ENCODE measurements around the gene DLEC1. TPM values are rescaled to one million over a fixed set of nuclear protein-coding genes. Genes with fewer than 3 reads are reported as not detected.

DLEC1 gene
- total RNA-seq, 4 donors from 2014 or later = 0.07 to 0.78 (median 0.16) TPM

DNA sequence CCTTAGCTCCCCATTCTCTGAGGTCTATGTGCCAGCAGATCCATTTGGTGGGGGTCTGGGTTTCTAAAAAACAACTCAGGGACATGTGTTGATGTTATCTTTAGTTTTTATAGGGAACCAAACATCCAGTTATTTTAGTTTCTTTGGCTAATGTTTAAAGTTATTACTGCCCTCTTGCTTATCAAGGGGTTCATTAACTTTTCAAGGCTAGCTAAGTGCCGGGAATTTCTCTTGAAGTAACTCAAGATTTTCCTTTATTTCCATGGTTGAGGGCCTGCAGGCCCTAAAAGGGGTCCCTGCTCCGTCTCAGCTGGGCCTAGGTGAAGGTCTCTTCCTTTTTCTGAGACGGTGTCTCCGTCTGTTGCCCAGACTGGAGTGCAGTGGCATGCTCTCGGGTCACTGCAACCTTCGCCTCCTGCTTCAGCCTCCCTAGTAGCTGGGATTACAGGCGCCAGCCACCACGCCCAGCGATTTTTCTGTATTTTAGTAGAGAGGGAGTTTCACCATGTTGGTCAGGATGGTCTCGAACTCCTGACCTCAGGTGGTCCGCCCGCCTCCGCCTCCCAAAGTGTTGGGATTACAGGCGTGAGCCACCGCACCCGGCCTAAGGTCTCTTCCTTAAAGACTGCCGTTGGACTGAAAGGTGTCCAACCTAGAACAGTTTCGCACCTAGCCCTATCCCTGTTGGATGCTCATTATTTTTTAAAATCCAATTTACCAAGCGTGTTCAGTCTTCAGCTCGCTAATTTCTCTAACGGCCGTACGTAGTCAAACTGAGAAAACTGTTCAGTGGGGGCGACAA, 125.0 kb downstream of the DLEC1 start:
- Histone ChIP-seq H3K27ac (peak overlapping the region; percentile 87 to 99 (median 96)), H3K4me3 (peak overlapping the region; percentile 87 to 94), H3K27me3 (no peaks in the 10 kb centered on the region), H3K36me3 (no peaks in the 10 kb centered on the region), H3K9me3 (no peaks in the 10 kb centered on the region), H3K4me1 (peaks cover 0 to 39% (median 5%) of the 10 kb centered on the region in 3 donors)
- WGBS, 2 donors (ENCODE audit: low coverage in 1 of 2) = 81 to 90% methylated on average over 3 to 13 of the region's 24 CpGs
- TF ChIP-seq POLR2A (IDR thresholded peaks at IDR 0.05) = no peak
- no peak for ATAC-seq

GRCh38 chr3:38164643-38164951, 125.6 kb downstream of the DLEC1 start:
- peak overlapping the region; percentile 87 to 99 (median 96) for H3K27ac ChIP-seq
- H3K4me1 ChIP-seq = peaks cover 0 to 45% (median 5%) of the 10 kb centered on the region in 3 donors
- H3K4me3 ChIP-seq = peak overlapping the region; percentile 87 to 94
- WGBS, 2 donors (ENCODE audit: low coverage in 1 of 2) = 0 to 1% methylated on average over 1 to 10 of the region's 17 CpGs
- no peaks in the 10 kb centered on the region for H3K9me3 ChIP-seq
- no peaks in the 10 kb centered on the region for H3K36me3 ChIP-seq
- no peaks in the 10 kb centered on the region for H3K27me3 ChIP-seq
- TF ChIP-seq EP300 (IDR thresholded peaks at IDR 0.05) = no peak
- no peak for TF ChIP-seq POLR2A (IDR thresholded peaks at IDR 0.05)
- no peak for ATAC-seq

DNA sequence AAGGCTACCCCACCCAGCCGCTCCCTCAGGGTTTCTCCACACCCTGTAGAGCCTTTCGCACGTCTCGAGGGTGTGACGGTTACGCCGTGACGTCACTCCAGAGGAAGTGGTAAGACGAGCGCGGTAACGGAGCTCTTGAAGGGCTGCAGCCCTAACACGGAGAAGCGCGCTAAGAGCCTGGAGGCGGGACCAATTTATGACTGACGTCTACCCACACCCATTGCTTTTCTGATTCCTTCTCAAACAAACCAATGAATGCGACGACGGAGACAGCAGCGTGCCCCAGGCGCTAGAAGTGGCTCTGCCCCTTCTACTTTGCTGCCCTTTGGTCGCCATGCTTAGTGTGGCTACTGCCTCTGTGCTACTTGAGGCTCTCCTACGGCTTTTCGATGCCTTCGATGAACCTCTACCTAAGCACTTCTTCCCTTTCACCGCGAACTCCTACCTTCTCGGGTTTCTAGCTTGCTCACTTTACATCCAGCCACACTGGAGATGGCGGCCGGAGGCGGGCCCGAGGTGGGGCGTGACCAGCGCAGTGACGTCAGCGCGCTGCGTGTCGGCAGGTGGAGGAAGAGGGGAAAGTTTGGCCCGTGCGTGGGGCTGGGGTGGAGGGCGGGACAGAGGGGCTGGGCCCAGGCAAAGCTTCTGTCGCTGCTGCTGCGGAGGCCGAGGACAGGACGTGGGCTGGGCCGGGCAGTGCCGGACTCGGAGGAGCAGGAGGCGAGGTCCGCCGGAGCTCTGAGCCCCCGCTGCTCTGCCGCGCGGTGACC, 126.1 kb downstream of the DLEC1 start, which contains the start of gene OXSR1:
Gene OXSR1, plus strand, starts transcription at position 586 of the 770 bp plus-strand sequence. CDS start 340 bp downstream, outside the sequence.
- Histone ChIP-seq H3K4me3 (peak within 1 kb of the TSS; percentile 87 to 94), H3K27ac (peak within 1 kb of the TSS; percentile 91 to 99 (median 96)), H3K4me1 (peaks cover 0 to 48% (median 5%) of the 10 kb centered on the region in 3 donors), H3K27me3 (no peaks in the 10 kb centered on the region), H3K36me3 (no peaks in the 10 kb centered on the region), H3K9me3 (no peaks in the 10 kb centered on the region)
- WGBS, 2 donors (ENCODE audit: low coverage in 1 of 2) = 0 to 2% methylated on average over 7 to 9 of the region's 57 CpGs
- peak; percentile 96 for ATAC-seq
- TF ChIP-seq EP300 (IDR thresholded peaks at IDR 0.05) (no peak), POLR2A (IDR thresholded peaks at IDR 0.05) (peak; percentile 79 to 81), CTCF (IDR thresholded peaks at IDR 0.05) (no peak), POLR2AphosphoS5 (IDR thresholded peaks at IDR 0.05) (peak; percentile 91)

- TF ChIP-seq CTCF (IDR thresholded peaks at IDR 0.05) = peak in 1 of 4 experiments; percentile 20
- TF ChIP-seq POLR2AphosphoS5 (IDR thresholded peaks at IDR 0.05) = no peak
- H3K9me3 ChIP-seq = no peaks in the 10 kb centered on the region
- H3K27me3 ChIP-seq = no peaks in the 10 kb centered on the region
- peak overlapping the region; percentile 87 to 94 for H3K4me3 ChIP-seq
- peaks cover 0 to 54% (median 5%) of the 10 kb centered on the region in 3 donors for H3K4me1 ChIP-seq
- 0 to 1% methylated on average over 11 to 16 of the region's 62 CpGs for WGBS, 2 donors (ENCODE audit: low coverage in 1 of 2)
- H3K27ac ChIP-seq = peak overlapping the region; percentile 91 to 99 (median 96)
- peak; percentile 17 for ATAC-seq
- H3K36me3 ChIP-seq = no peaks in the 10 kb centered on the region
These were observed 126.8 kb downstream of the DLEC1 start for GRCh38 chr3:38165722-38166387.

- H3K27ac ChIP-seq = no peak overlapping the region
- peaks cover 2 to 71% (median 5%) of the 10 kb centered on the region in 3 donors for H3K4me1 ChIP-seq
- H3K36me3 ChIP-seq = no peaks in the 10 kb centered on the region
- H3K27me3 ChIP-seq = no peaks in the 10 kb centered on the region
- ATAC-seq = no peak
- TF ChIP-seq CTCF (IDR thresholded peaks at IDR 0.05) (no peak), POLR2A (IDR thresholded peaks at IDR 0.05) (no peak), EP300 (IDR thresholded peaks at IDR 0.05) (no peak), POLR2AphosphoS5 (IDR thresholded peaks at IDR 0.05) (no peak)
- no peaks in the 10 kb centered on the region for H3K9me3 ChIP-seq
- 74 to 86% methylated on average over 3 to 4 of the region's 4 CpGs for WGBS, 2 donors (ENCODE audit: low coverage in 1 of 2)
- H3K4me3 ChIP-seq = no peak overlapping the region
These were observed 128.6 kb downstream of the DLEC1 start for GRCh38 chr3:38167591-38167990.

Data from gastroesophageal sphincter (tissue), 4 donors.